Muscle of leg (tissue), 11 donors: ENCODE data around the gene ETS1. TPM values are rescaled to one million over a fixed set of nuclear protein-coding genes. Genes with fewer than 3 reads are reported as not detected.

ENCODE experiments used
- DNase-seq: peaks from one replicate; pipeline ENCODE4 v3.0.0; 2013
- H3K27ac ChIP-seq: one replicate; pipeline ENCODE4 v1.5.1; 2013; ENCODE audit warnings: mild to moderate bottlenecking, low read length, control low read depth
- H3K27me3 ChIP-seq: one replicate; pipeline ENCODE4 v1.6.1; 2013; ENCODE audit warnings: low read length; ENCODE audit not compliant: control insufficient read depth, insufficient read depth
- H3K36me3 ChIP-seq: one replicate; pipeline ENCODE4 v1.6.1; 2013; ENCODE audit warnings: low read length; ENCODE audit not compliant: control insufficient read depth, insufficient read depth
- H3K4me1 ChIP-seq: one replicate; pipeline ENCODE4 v1.6.1; 2013; ENCODE audit warnings: low read length; ENCODE audit not compliant: control insufficient read depth, insufficient read depth
- H3K4me3 ChIP-seq: one replicate; pipeline ENCODE4 v1.5.1; 2013; ENCODE audit warnings: low read length, control low read depth
- H3K9me3 ChIP-seq: replicated peaks from 2 replicates; pipeline ENCODE4 v1.6.1; 2013; ENCODE audit warnings: low read depth, low read length; ENCODE audit not compliant: control insufficient read depth
- WGBS: methylation state at CpG from one replicate; pipeline ENCODE4 v1.1.5; 2013; ENCODE audit warnings: missing lambda C conversion rate; ENCODE audit not compliant: insufficient coverage; 5-methylcytosine and 5-hydroxymethylcytosine counted together
- polyA plus RNA-seq, 8 donors: library from polyadenylated mRNA; unstranded; fragments of 120-200 nt; gene quantifications; one replicate each; pipeline versions ENCODE4 v1.2.1 to v1.2.3, GENCODE V29; 2013; ENCODE audit warnings: inconsistent platforms in 1 of 8, low replicate concordance in 1 of 8; ENCODE audit not compliant: insufficient read length in 8 of 8, insufficient read depth in 1 of 8
- total RNA-seq: library from RNA; stranded (reverse); fragments of 120-200 nt; gene quantifications from one replicate; pipeline ENCODE4 v1.2.4, GENCODE V29; 2013

ETS1 gene
- total and polyA plus RNA-seq, 9 donors, result 35.3 to 79.1 (median 59.4) TPM

DNA sequence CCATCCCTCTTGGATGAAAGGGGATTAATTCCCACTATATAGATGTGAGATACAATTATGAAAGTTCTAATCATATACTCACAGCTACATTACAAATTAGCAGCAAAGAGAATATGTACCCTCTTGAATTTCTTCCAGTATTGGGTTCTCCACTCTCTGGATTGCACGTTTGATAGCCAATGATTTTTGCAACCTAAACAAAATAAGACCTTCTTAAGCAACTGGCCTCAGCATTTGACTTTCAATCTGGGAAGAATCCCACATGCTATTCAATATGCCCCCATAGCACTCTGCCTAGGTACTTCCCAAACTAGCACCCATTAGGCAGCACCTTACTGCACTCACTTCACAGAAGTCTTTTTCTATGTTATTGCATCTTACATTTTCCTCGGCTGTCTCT, 55.8 kb downstream of the ETS1 start:
- Histone ChIP-seq H3K27me3 (peaks cover 4% of the 10 kb centered on the region), H3K4me3 (no peak overlapping the region), H3K27ac (no peak overlapping the region), H3K36me3 (no peaks in the 10 kb centered on the region), H3K9me3 (no peaks in the 10 kb centered on the region), H3K4me1 (peaks cover 7% of the 10 kb centered on the region)
- no peak for DNase-seq
- whole genome bisulfite sequencing, result 93% methylated on average over 1 of the region's 2 CpGs

DNA sequence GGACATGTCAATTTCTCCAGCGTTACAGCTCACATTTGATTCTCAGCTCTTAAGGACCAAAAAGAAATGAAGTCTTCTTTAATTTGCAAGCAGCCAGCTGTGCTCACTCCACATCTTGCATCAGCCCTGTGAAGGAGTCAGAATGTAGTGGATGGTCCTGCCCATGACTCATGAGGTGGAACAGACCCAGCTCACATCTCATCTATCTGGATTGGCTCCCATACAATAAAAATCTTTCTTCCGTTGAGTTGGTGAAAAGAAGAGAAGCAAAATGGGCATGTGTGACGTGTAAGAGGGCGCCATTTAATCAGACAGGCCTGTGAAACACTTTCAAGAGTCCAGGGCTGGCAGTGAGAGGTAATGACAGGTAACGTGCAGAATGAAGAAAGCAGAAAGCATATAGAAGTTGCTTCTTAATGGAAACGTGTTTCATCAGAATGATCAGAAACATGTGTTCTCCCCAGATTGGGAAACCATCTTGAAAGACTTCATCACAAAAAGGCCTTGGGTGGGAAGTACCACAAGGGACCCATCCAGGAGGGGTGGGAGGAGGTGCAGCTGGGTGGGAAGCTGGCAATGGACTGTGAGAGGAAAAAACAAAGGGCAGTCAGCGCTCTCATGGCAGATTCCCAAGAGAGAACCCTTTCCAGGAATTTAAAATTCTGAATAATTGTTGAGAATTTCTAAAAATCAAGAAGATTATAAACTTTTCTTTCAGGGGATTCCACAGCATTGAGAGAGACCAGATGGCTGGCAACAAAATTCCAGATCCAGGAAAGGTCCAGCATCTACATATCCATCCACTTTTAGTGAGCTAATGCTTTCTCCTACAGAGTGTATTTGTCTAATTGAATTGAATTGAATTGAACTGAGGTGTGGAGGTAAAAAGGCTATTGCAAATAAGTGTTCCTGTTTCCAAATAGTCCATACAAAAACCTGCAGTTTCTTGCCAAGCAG, 57.0 kb downstream of the ETS1 start:
- Histone ChIP-seq H3K4me3 (no peak overlapping the region), H3K4me1 (peaks cover 7% of the 10 kb centered on the region), H3K36me3 (no peaks in the 10 kb centered on the region), H3K27me3 (peaks cover 6% of the 10 kb centered on the region), H3K9me3 (no peaks in the 10 kb centered on the region), H3K27ac (peak overlapping the region; percentile 29)
- DNase-seq, result peak; percentile 76
- 52% methylated on average over 2 of the region's 7 CpGs for WGBS

DNA sequence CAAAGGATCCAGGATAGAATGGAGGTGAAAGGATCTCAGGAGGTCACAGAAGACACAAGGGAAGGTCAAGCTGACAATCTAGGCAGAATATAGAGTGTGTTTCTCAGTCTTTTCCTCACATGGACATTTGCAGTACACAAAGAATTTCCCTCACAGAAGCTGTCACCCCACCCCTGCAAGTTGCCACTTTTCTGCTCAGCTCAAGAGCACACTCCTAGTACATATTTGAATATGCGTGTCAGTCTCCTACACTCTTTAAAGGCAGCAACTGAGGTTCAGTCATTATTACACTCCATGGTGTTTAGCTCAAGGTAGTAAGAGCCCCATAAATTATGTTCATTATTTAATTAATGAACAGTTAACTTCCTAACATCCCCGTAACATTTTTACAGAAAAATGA, 59.1 kb downstream of the ETS1 start:
- H3K4me1 ChIP-seq, result peaks cover 11% of the 10 kb centered on the region
- WGBS, result 100% methylated on average over 1 of the region's 2 CpGs
- no peaks in the 10 kb centered on the region for H3K36me3 ChIP-seq
- H3K27ac ChIP-seq, result no peak overlapping the region
- H3K9me3 ChIP-seq, result no peaks in the 10 kb centered on the region
- DNase-seq, result no peak
- peaks cover 6% of the 10 kb centered on the region for H3K27me3 ChIP-seq
- H3K4me3 ChIP-seq, result no peak overlapping the region

DNA sequence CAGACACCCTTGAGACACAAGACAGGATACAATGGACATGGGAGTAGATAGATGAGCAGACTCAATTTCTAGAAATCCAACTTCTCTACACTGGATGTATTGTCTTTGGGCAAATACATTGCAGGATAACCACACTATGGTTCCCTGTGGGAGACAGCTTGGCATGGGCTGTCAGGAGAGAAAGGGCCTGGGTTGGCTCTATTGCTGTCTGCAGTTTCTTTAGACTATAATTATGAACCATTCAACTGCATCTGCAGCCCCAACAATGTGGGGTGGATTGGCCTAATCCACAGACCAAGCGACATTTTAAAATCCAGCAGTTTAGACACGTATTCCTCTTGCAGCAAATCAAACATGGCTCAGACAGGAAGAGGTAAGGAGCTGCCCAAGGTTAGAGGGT, 60.3 kb downstream of the ETS1 start:
- Histone ChIP-seq H3K27ac (no peak overlapping the region), H3K9me3 (no peaks in the 10 kb centered on the region)

DNA sequence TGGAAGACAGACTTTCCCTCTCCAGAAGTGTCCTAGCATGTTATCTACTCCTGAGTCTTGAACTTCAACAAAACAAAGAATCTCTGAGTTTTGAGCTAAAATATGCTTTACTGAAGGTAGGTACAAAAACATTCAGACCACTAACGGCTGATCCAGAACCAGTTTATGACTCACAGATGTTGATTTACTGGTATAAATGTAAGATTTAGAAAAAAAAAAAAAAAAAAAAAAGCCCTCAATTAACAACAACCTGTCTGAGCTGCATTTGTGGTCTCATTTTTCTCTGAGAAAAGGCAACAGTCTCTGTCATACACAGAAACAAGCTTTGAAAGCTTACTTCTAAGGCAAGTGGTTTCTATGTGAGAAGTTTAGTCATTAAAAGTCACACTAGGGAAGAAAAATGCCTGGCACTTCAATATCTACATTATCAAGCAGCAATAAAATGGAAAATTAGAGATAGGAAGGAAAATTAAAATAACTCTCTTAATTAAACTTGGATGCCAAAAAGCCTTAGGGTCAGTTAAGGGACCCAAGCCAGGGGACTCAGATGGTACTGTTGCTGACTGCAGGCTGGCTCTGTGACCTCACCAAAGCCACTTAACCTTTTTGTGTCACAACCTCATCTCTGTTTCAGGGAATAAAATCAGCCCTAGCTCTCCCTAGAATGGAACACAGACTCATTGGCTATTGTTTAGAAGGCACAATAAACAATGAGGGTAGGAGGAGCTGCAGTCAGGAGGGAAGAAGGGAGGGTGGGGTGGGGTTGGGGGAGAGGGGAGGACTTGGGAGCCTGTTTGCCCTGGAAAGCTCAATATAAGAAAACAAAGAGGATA, 61.7 kb downstream of the ETS1 start:
- H3K27ac ChIP-seq, result peak overlapping the region; percentile 59
- WGBS, result no CpG with 5 or more reads among the region's 1 CpG

More for the DNA sequence above, 60.3 kb downstream of the ETS1 start:
- H3K4me3 ChIP-seq, result no peak overlapping the region
- H3K36me3 ChIP-seq, result no peaks in the 10 kb centered on the region
- H3K4me1 ChIP-seq, result peaks cover 15% of the 10 kb centered on the region
- no peak for DNase-seq
- WGBS, result 88% methylated on average over 1 of the region's 2 CpGs
- H3K27me3 ChIP-seq, result peaks cover 9% of the 10 kb centered on the region

DNA sequence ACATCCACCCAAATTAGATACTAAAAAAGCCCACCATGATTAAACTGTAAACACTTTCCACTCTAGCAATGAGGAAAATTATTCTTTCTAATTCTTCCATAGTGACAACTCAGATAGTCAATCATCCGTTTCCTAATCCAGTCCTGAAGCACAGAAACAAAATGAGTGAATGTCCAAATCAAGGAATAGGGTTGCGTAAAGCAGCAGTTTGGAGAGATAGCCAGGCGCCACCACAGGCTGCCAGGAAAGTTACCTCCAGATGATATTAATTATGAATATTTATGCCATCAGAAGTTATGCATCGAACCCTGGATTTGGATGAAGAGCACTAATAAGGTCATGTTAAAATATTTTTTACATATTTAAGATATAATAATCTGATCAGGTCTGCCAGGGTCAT, 63.2 kb downstream of the ETS1 start:
- Histone ChIP-seq H3K9me3 (no peaks in the 10 kb centered on the region), H3K36me3 (no peaks in the 10 kb centered on the region), H3K27ac (peak overlapping the region; percentile 94), H3K27me3 (peaks cover 19% of the 10 kb centered on the region), H3K4me1 (peaks cover 15% of the 10 kb centered on the region), H3K4me3 (no peak overlapping the region)
- no CpG with 5 or more reads among the region's 4 CpGs for WGBS
- DNase-seq, result no peak

More for the DNA sequence above, 61.7 kb downstream of the ETS1 start:
- DNase-seq, result no peak
- peaks cover 17% of the 10 kb centered on the region for H3K4me1 ChIP-seq
- no peaks in the 10 kb centered on the region for H3K36me3 ChIP-seq
- no peak overlapping the region for H3K4me3 ChIP-seq
- H3K9me3 ChIP-seq, result no peaks in the 10 kb centered on the region
- peaks cover 16% of the 10 kb centered on the region for H3K27me3 ChIP-seq

DNA sequence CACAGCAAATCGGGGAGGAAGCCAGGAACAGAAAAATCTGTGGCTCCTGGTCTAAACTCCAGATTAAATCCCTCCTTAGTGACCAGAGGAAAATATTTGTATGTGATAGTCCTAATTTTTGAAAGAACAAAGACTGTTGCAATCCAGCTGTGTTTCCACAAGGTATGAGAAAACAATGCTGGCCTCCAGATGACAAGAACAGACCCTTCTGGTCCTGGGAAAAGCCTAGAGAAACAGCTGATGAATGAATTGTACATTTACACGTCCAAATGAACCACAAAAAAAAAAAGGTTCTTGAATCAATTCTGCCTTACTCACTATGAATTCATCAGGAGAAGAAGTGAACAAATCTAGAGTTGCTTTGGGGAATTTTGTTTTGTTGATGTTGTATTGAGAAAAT, 63.7 kb downstream of the ETS1 start:
- peaks cover 21% of the 10 kb centered on the region for H3K27me3 ChIP-seq
- no CpG with 5 or more reads among the region's 2 CpGs for WGBS
- H3K4me1 ChIP-seq, result peaks cover 19% of the 10 kb centered on the region
- no peak overlapping the region for H3K4me3 ChIP-seq
- H3K27ac ChIP-seq, result peak overlapping the region; percentile 94
- no peaks in the 10 kb centered on the region for H3K9me3 ChIP-seq
- DNase-seq, result peak; percentile 64
- no peaks in the 10 kb centered on the region for H3K36me3 ChIP-seq

DNA sequence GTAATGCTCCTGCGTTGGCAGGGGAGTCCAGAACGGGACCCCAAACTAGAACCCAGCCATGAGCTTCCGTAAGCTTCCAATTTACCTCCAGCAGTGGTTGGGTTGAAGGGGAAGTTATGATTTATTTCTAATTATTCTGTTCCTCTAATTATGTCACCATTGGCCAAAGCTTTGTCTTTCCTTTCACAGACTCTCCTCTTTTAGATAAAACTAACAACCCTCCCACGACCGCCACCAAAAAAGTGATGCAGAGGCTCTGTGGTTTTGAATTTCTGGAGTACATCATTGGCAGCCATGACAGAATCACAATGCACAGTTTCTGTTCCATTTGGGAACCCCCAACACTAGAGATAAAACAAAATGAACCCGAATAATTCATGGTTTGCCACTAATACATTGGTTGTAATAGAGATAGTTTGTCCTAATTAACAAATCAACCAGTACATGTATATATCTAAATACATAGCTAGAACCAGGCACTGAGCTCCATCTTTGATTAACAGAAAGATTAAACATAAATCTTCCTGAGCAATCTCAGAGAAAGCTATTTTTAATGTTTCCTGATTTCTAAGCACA, 64.3 kb downstream of the ETS1 start:
- WGBS, result no CpG with 5 or more reads among the region's 6 CpGs
- peaks cover 21% of the 10 kb centered on the region for H3K4me1 ChIP-seq

DNA sequence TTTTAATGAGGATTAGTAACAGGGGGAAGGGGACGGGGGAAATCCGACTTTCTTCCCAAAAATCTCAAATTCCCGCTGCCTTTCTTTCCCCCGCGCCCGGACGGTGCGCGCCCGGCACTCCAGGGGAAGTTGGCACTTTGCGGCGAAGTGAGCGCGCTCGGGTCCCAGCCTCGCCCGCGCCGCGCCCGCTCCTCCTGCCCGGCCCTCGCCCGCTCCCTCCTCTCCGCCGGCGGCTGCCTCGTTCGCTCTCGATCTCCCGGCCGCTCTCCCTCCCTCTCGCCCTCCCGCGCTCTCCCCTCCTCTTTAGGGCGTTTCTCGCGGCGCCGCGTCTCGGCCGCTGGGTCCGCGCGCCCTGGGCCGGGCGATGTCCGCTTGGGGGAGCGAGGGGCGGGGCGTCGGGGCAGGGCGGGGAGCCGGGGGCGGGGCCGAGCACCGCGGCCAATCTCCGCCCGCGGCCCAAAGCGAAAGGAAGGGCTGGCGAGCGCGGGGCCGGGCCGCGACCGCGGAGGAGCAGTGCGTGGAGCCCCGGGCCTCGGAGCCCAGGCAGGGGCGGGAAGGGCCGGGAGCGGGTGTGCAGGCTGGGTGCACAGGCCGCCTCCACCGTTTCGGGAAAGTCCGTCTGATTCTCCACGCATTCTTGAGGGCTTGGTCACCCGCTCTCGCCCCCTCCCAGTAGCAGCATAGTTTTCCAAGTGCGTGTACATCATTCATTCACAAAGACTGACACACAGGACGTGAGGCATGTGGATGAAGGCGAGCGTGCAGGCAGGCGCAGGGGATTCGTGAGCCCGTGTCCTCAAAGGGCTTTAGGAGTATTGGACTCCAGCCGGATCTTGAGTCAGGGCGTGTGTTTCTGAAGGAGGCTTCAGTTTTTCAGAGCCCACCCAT, 65.1 kb downstream of the ETS1 start:
- WGBS, result under 1% methylated on average over 72 of the region's 93 CpGs
- DNase-seq, result peak; percentile 98
- H3K27ac ChIP-seq, result peak overlapping the region; percentile 94
- H3K4me3 ChIP-seq, result peak overlapping the region; percentile 85
- no peaks in the 10 kb centered on the region for H3K9me3 ChIP-seq
- peaks cover 24% of the 10 kb centered on the region for H3K27me3 ChIP-seq
- peaks cover 21% of the 10 kb centered on the region for H3K4me1 ChIP-seq
- no peaks in the 10 kb centered on the region for H3K36me3 ChIP-seq

More for the DNA sequence above, 64.3 kb downstream of the ETS1 start:
- peak overlapping the region; percentile 94 for H3K27ac ChIP-seq
- H3K9me3 ChIP-seq, result no peaks in the 10 kb centered on the region
- peak overlapping the region; percentile 70 for H3K4me3 ChIP-seq
- no peak for DNase-seq
- H3K36me3 ChIP-seq, result no peaks in the 10 kb centered on the region
- H3K27me3 ChIP-seq, result peaks cover 24% of the 10 kb centered on the region
